RWPE2 (cell line): ENCODE measurements around the gene CPSF4L.

Experiments
- ATAC-seq: fragments of 200-7000 bp; cut with Tn5 transposase; 3 replicates; pipeline ENCODE4 v1.9.1; 2021; ENCODE audit warnings: low read depth
- DNase-seq: peaks from one replicate; pipeline ENCODE4 v3.0.0-alpha.2; 2020; ENCODE audit warnings: low spot score
- H3K27ac ChIP-seq: fragments of 450-650 bp; 2 replicates; pipeline ENCODE4 v1.5.1; 2017; ENCODE audit warnings: mild to moderate bottlenecking; ENCODE audit not compliant: poor library complexity, severe bottlenecking
- H3K27me3 ChIP-seq: fragments of 250-450 bp; sonication (Bioruptor Pico); 2 replicates; pipeline ENCODE4 v1.5.1; 2021; ENCODE audit warnings: mild to moderate bottlenecking, moderate library complexity; ENCODE audit not compliant: insufficient read depth, poor library complexity, severe bottlenecking
- H3K36me3 ChIP-seq: fragments of 250-450 bp; sonication (Bioruptor Pico); 2 replicates; pipeline ENCODE4 v1.5.1; 2020; ENCODE audit warnings: low read depth, mild to moderate bottlenecking, moderate library complexity
- H3K4me1 ChIP-seq: fragments of 250-450 bp; sonication (Bioruptor Pico); 2 replicates; pipeline ENCODE4 v1.5.1; 2021; ENCODE audit warnings: mild to moderate bottlenecking, moderate library complexity; ENCODE audit not compliant: insufficient read depth, poor library complexity, severe bottlenecking
- H3K4me3 ChIP-seq: fragments of 250-450 bp; sonication (Bioruptor Pico); 2 replicates; pipeline ENCODE4 v1.5.1; 2021; ENCODE audit warnings: mild to moderate bottlenecking, moderate library complexity; ENCODE audit not compliant: severe bottlenecking
- H3K9me3 ChIP-seq: fragments of 250-450 bp; sonication (Bioruptor Pico); 2 replicates; pipeline ENCODE4 v1.5.1; 2021; ENCODE audit warnings: mild to moderate bottlenecking, moderate library complexity; ENCODE audit not compliant: severe bottlenecking
- TF ChIP-seq, protein P1 (sequence below): fragments of 450-650 bp; IDR thresholded peaks from one replicate; pipeline ENCODE4 v1.5.1; 2017; ENCODE audit warnings: mild to moderate bottlenecking, moderate library complexity; ENCODE audit not compliant: poor library complexity, severe bottlenecking

Gene CPSF4L

DNA sequence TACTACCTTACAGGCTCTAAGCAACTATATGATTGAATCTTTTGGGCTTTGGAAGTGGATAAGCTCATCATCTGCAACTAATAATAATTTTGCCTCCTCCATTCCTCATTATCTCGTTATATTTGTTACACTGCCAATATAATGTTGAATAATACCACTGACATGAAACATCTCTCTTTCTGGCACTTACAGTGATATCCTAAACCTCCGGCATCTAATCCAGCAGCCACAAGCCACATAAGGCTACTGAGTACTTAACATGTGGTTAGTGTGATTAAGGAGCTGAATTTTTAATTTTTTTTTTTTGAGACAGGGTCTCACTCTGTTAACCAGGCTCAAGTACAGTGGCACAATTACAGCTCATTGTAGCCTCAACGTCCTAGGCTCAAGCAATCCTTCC, 40.5 kb upstream of the CPSF4L start:
- no peak for DNase-seq
- H3K36me3 ChIP-seq = no peaks in the 10 kb centered on the region
- TF ChIP-seq, protein P1, sequence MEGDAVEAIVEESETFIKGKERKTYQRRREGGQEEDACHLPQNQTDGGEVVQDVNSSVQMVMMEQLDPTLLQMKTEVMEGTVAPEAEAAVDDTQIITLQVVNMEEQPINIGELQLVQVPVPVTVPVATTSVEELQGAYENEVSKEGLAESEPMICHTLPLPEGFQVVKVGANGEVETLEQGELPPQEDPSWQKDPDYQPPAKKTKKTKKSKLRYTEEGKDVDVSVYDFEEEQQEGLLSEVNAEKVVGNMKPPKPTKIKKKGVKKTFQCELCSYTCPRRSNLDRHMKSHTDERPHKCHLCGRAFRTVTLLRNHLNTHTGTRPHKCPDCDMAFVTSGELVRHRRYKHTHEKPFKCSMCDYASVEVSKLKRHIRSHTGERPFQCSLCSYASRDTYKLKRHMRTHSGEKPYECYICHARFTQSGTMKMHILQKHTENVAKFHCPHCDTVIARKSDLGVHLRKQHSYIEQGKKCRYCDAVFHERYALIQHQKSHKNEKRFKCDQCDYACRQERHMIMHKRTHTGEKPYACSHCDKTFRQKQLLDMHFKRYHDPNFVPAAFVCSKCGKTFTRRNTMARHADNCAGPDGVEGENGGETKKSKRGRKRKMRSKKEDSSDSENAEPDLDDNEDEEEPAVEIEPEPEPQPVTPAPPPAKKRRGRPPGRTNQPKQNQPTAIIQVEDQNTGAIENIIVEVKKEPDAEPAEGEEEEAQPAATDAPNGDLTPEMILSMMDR = no peak

DNA sequence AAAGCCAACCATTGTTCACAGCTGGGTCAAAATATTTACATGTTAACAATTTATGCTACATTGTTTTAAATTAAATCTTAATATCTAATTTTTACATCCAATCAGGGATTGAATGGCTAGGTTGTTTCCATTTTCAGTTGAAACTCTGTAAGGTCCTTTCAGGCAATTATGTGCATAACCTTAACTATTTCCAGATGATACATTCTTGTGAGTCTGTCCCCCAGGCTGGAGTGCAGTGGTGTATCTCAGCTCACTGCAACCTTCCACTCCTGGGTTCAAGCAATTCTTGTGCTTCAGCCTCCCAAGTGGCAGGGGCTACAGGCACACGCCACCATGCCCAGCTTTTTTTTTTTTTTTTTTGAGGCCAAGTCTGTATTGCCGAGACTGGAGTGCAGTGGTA, 39.7 kb upstream of the CPSF4L start:
- no peaks in the 10 kb centered on the region for H3K36me3 ChIP-seq
- DNase-seq (no peak), ATAC-seq (no peak)
- no peak overlapping the region for H3K4me3 ChIP-seq
- H3K9me3 ChIP-seq = no peaks in the 10 kb centered on the region
- peaks cover 41% of the 10 kb centered on the region for H3K4me1 ChIP-seq
- no peak overlapping the region for H3K27ac ChIP-seq
- TF ChIP-seq, protein P1 = no peak
- H3K27me3 ChIP-seq = no peaks in the 10 kb centered on the region

More for the DNA sequence above, 40.5 kb upstream of the CPSF4L start:
- Histone ChIP-seq H3K9me3 (no peaks in the 10 kb centered on the region), H3K4me3 (no peak overlapping the region), H3K4me1 (peaks cover 49% of the 10 kb centered on the region), H3K27ac (no peak overlapping the region), H3K27me3 (no peaks in the 10 kb centered on the region)
- no peak for ATAC-seq

DNA sequence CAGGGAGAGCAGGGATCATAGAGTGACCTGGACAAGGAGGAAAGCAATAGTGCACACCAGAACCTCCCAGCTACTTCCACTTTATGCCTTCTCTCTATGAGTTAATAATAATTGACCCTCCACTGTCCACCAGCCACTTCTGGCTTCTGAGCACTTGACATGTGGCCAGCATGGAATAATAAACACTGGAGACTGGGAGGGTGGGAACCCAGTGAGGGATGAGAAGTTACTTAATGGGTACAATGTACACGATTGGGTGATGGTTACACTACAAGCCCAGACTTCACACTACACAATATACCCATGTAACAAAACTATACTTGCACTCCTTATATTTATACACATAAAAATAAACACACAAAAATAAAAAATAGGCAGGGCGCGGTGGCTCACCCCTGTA, 38.7 kb upstream of the CPSF4L start:
- TF ChIP-seq, protein P1 = no peak
- H3K27ac ChIP-seq = peak overlapping the region; percentile 14

DNA sequence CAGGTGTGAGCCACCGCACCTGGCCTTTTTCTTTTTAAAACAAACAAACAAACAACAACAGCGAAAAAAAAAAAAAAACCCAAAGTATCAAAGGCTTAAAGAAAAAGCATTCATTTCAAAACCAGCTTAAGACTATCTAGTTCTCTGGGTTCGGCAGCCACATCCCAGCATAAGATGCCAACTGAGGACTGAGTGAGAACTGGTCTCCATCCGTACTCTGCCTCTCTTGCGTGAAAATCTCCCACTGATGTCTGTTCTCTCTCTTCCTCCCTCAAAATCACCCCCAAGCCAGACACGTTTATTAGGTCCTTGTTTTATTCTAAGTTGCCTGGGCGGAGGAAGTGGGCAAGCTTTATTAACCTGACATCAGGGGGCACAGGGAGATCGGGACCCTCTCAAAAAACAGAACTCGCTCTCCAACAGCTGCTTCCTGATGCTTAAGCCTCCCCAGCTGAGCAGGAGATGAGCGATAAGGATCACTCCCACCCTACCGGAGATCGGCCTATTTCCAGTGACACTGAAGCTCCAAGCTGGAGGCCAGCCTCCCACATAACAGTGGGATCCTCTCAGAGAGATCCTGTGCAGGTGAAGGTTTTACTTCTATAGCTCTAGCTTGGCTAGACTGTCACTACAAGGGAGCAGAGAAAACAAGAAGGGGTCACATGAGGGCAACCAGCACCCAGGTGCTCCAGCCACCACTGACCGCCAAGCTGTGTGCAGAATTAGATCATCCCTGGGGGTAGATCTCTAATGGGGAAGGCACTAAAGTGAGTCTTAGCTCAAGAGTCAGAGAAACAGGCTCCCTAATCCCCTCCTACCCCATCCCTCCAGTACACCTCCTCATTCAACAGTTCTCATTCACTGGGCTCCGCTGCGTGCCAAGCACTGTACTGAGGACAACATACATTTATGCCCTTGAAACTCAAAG, 36.5 kb upstream of the CPSF4L start:
- no peak overlapping the region for H3K4me3 ChIP-seq
- no peaks in the 10 kb centered on the region for H3K36me3 ChIP-seq
- H3K9me3 ChIP-seq = no peaks in the 10 kb centered on the region
- DNase-seq (no peak), ATAC-seq (no peak)
- H3K27ac ChIP-seq = no peak overlapping the region
- TF ChIP-seq, protein P1 = no peak
- peaks cover 24% of the 10 kb centered on the region for H3K4me1 ChIP-seq
- H3K27me3 ChIP-seq = no peaks in the 10 kb centered on the region

More for the DNA sequence above, 38.7 kb upstream of the CPSF4L start:
- Histone ChIP-seq H3K36me3 (no peaks in the 10 kb centered on the region), H3K4me1 (peaks cover 31% of the 10 kb centered on the region), H3K4me3 (no peak overlapping the region), H3K27me3 (no peaks in the 10 kb centered on the region), H3K9me3 (no peaks in the 10 kb centered on the region)
- no peak for DNase-seq
- no peak for ATAC-seq

DNA sequence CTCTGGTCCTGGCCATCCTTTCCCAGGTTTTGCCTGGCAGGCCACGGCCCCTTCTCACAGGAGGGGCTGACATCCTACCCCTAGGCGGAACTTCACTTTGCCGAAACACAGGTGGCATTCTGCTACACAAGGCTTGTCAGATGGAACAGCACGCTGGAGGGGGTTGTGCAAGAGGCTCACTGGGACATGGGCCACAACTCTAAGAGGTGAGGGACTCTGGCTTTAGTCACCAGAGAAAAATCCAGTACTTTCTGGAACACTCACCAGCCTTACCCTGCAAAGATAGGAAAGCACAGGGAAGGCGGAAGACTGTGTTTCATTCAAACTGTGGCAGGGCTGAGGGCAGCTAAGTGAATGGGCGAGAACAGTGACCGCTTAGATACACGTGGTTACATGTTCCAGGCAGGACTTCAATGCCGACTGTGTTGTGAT, 31.8 kb upstream of the CPSF4L start:
- TF ChIP-seq, protein P1 = no peak
- Histone ChIP-seq H3K4me3 (no peak overlapping the region), H3K27me3 (no peaks in the 10 kb centered on the region), H3K4me1 (peaks cover 59% of the 10 kb centered on the region), H3K9me3 (no peaks in the 10 kb centered on the region), H3K27ac (peak overlapping the region; percentile 89), H3K36me3 (no peaks in the 10 kb centered on the region)
- ATAC-seq = peak; percentile 66
- peak; percentile 59 for DNase-seq
